Transverse colon (tissue), 4 donors: ENCODE measurements around the gene KRT33A. TPM values are rescaled to one million over a fixed set of nuclear protein-coding genes. Genes with fewer than 3 reads are reported as not detected.

Experiments
- DNase-seq: peaks from one replicate; pipeline ENCODE4 v3.0.0-alpha.2; 2019
- H3K27ac ChIP-seq, 4 donors: fragments of 200-600 bp; sonication (generic); 2 replicates each; pipeline ENCODE4 v1.5.1; 2016 to 2018; ENCODE audit warnings: inconsistent platforms in 4 of 4
- H3K27me3 ChIP-seq: fragments of 200-600 bp; sonication (generic); 2 replicates; pipeline ENCODE4 v1.5.1; 2017; ENCODE audit warnings: inconsistent platforms
- H3K36me3 ChIP-seq, 4 donors: fragments of 200-600 bp; sonication (generic); 2 replicates each; pipeline ENCODE4 v1.5.1; 2017 to 2019; ENCODE audit warnings: inconsistent platforms in 4 of 4
- H3K4me1 ChIP-seq, 4 donors: fragments of 200-600 bp; sonication (generic); 2 replicates each; pipeline ENCODE4 v1.5.1; 2017 to 2020; ENCODE audit warnings: inconsistent platforms in 4 of 4
- H3K4me3 ChIP-seq, 4 donors: fragments of 200-600 bp; sonication (generic); 1 replicate in 1 of 4; 2 replicates in 3 of 4; pipeline versions ENCODE4 v1.5.1 to v1.6.1; 2017 to 2019; ENCODE audit warnings: inconsistent platforms in 4 of 4
- H3K9me3 ChIP-seq, 2 donors: fragments of 200-600 bp; sonication (generic); 2 replicates each; pipeline ENCODE4 v1.5.1; 2017 to 2019; ENCODE audit warnings: inconsistent platforms in 2 of 2
- EP300 ChIP-seq: sonication (generic); formaldehyde crosslinking; IDR thresholded peaks from one replicate; pipeline ENCODE4 v1.6.1; 2017; ENCODE audit warnings: antibody characterized with exemption, low read depth
- POLR2A ChIP-seq: fragments of 450-650 bp; IDR thresholded peaks from one replicate; pipeline ENCODE4 v1.6.1; 2016; ENCODE audit warnings: antibody characterized with exemption, mild to moderate bottlenecking, moderate library complexity
- POLR2AphosphoS5 ChIP-seq, 3 donors: sonication (generic); formaldehyde crosslinking; IDR thresholded peaks; one replicate each; pipeline ENCODE4 v1.6.1; 2016; ENCODE audit warnings: antibody characterized with exemption in 3 of 3
- WGBS, 2 donors: methylation state at CpG; one replicate each; pipeline ENCODE4 v1.1.5; 2018; ENCODE audit warnings: low coverage in 1 of 2; 5-methylcytosine and 5-hydroxymethylcytosine counted together
- in situ Hi-C, 4 donors: fragments of 200-750 bp; cut with MboI; loops; one replicate each; pipeline versions ENCODE4 v1.15.0 to v1.15.1; 2017; ENCODE audit warnings: low sequenced_read_pairs in 3 of 4, low pct_ligation_motif_present in 1 of 4, low pct_unique_long_range_greater_than_20kb in 1 of 4
- intact Hi-C: fragments of 100-400 bp; cut with DNase I; formaldehyde crosslinking; loops from one replicate; pipeline ENCODE4 v1.15.1; 2023; ENCODE audit warnings: low total_unique reads
- total RNA-seq, 4 donors: library from RNA; depleted of rRNA; stranded (reverse); fragments of >200 nt; gene quantifications; one replicate each; pipeline ENCODE4 v1.1.0, GENCODE V29; 2016
- TF ChIP-seq, protein P1 (sequence below), 5 experiments: fragments of 200-600 bp in 3 of 5; fragments of 450-650 bp in 2 of 5; sonication (generic) in 3 of 5; IDR thresholded peaks; 1 replicate in 2 of 5; 2 replicates in 3 of 5; pipeline ENCODE4 v1.5.1; 2016 to 2017; ENCODE audit warnings: antibody characterized with exemption in 5 of 5, inconsistent platforms in 3 of 5, mild to moderate bottlenecking in 2 of 5, moderate library complexity in 1 of 5

Gene KRT33A
- total RNA-seq, 4 donors from 2014 or later = not detected

DNA sequence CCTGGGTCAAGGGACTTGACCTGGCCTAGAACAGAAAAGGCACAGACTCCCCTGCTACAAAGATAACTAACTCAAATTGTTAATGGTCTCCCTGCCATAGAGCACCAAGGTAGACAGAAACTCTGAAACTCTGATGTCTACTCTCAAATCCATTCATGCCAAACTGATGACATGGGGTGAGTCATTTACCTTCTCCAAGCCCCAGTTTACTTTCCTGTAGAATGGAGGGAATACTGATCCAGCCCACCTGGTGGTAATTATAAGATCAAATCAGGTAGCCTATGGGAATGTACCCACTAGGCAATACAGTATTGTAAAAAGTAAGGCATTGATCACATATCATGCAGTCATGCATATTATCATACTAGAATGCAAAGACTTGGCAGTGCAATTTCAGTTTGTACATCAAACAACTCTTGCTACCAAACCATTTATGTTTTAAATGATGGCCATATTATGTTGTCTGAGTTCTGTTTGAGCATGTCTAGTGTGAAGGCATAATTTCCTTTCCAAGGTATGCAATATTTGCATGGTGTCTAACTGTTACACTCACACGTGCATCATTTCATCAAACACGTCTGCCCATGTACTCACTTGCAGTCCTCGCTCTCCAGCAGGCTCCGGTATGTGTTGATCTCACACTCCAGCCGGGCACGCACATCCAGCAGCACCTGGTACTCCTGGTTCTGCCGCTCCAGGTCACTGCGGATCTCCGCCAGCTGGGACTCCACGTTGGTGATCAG lies 43.8 kb upstream of the KRT33A start:
- in situ Hi-C loops (no loop called here), intact Hi-C loops (no loop called here)
- peaks cover 19% of the 10 kb centered on the region for H3K27me3 ChIP-seq
- DNase-seq = no peak
- whole genome bisulfite sequencing, 2 donors = 80 to 93% methylated on average over 1 to 10 of the region's 10 CpGs
- H3K4me3 ChIP-seq = no peak overlapping the region
- H3K9me3 ChIP-seq = no peaks in the 10 kb centered on the region
- H3K4me1 ChIP-seq = no peaks in the 10 kb centered on the region
- TF ChIP-seq, protein P1, sequence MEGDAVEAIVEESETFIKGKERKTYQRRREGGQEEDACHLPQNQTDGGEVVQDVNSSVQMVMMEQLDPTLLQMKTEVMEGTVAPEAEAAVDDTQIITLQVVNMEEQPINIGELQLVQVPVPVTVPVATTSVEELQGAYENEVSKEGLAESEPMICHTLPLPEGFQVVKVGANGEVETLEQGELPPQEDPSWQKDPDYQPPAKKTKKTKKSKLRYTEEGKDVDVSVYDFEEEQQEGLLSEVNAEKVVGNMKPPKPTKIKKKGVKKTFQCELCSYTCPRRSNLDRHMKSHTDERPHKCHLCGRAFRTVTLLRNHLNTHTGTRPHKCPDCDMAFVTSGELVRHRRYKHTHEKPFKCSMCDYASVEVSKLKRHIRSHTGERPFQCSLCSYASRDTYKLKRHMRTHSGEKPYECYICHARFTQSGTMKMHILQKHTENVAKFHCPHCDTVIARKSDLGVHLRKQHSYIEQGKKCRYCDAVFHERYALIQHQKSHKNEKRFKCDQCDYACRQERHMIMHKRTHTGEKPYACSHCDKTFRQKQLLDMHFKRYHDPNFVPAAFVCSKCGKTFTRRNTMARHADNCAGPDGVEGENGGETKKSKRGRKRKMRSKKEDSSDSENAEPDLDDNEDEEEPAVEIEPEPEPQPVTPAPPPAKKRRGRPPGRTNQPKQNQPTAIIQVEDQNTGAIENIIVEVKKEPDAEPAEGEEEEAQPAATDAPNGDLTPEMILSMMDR (IDR thresholded peaks at IDR 0.05) = no peak
- no peak for TF ChIP-seq POLR2A
- no peak for TF ChIP-seq EP300
- no peak for TF ChIP-seq POLR2AphosphoS5 (IDR thresholded peaks at IDR 0.05)
- no peak overlapping the region for H3K27ac ChIP-seq
- H3K36me3 ChIP-seq = no peaks in the 10 kb centered on the region

DNA sequence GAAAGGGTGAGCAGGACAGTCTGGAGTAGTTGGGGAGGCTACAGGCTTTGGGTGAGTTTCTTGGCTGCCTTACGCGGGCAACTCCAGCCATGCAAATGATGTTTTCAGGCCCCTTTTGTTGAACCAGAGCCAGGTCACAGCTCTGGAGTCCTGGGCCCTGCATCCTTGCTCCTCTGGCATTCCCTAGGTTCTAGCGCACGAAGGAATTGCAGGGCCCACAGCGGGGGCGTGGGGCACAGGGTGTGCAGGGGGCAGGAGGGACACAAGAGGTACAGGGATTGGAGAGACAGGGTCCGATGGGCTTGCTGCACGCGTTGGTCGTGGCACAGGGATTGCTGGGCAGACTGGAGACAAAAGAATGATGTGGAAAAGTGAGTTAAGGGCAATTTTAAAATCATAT lies 43.2 kb upstream of the KRT33A start:
- Histone ChIP-seq H3K36me3 (no peaks in the 10 kb centered on the region), H3K4me3 (no peak overlapping the region), H3K4me1 (no peaks in the 10 kb centered on the region), H3K9me3 (no peaks in the 10 kb centered on the region), H3K27ac (no peak overlapping the region), H3K27me3 (peaks cover 19% of the 10 kb centered on the region)
- DNase-seq = no peak
- intact Hi-C loops (no loop called here), in situ Hi-C loops (no loop called here)
- no peak for TF ChIP-seq POLR2A
- TF ChIP-seq EP300 = no peak
- TF ChIP-seq POLR2AphosphoS5 (IDR thresholded peaks at IDR 0.05) = no peak
- TF ChIP-seq, protein P1 (IDR thresholded peaks at IDR 0.05) = no peak
- 86 to 91% methylated on average over 10 of the region's 10 CpGs for WGBS, 2 donors

DNA sequence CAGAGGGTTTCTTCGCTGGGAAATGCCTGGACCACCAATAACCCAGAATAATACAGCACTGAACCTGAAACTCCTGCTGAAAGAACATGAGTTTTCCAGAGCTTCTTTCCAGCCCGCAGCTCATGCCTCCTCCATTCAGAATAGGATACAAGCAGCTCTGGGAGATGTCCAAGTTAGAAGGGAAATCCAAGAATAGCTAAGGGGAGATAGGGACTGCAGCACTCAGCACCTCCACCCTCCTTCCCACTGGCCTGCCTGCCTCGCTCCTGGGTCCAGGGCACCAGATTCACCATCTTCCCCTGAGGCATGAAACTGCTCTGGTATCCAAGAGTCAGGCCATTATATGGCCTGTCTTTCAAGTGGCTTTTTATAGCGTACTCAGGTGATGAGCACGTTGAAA lies 42.7 kb upstream of the KRT33A start:
- Histone ChIP-seq H3K4me3 (no peak overlapping the region), H3K27ac (no peak overlapping the region), H3K9me3 (no peaks in the 10 kb centered on the region), H3K36me3 (no peaks in the 10 kb centered on the region), H3K4me1 (no peaks in the 10 kb centered on the region), H3K27me3 (peaks cover 19% of the 10 kb centered on the region)
- in situ Hi-C loops = no loop called here
- DNase-seq = no peak
- intact Hi-C loops = no loop called here
- TF ChIP-seq POLR2A (no peak), POLR2AphosphoS5 (IDR thresholded peaks at IDR 0.05) (no peak), EP300 (no peak)
- TF ChIP-seq, protein P1 (IDR thresholded peaks at IDR 0.05) = no peak
- 65 to 76% methylated on average over 3 to 5 of the region's 5 CpGs for WGBS, 2 donors

DNA sequence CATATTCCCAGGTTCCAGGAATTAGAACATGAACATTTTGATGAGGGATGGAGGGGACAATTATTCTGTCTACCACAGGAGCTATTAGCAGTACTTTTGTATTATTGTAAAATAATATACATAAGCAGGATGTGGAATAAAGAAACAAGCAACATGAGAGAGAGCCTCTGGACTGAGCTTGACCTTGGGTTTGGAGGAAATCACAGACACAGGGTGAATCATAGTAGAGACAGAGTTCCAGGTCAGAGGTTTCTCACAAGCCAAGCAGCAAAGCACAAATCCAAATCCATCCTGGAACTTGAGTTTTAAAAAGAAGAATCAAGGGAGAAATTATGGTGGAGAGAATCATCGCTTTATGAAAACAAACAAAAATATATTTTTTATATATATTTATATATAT lies 41.6 kb upstream of the KRT33A start:
- DNase-seq = no peak
- no peaks in the 10 kb centered on the region for H3K36me3 ChIP-seq
- intact Hi-C loops (no loop called here), in situ Hi-C loops (no loop called here)
- no peak overlapping the region for H3K4me3 ChIP-seq
- H3K9me3 ChIP-seq = no peaks in the 10 kb centered on the region
- no peaks in the 10 kb centered on the region for H3K4me1 ChIP-seq
- H3K27me3 ChIP-seq = peaks cover 29% of the 10 kb centered on the region
- WGBS, 2 donors = 83 to 100% methylated on average over 1 of the region's 1 CpG
- TF ChIP-seq EP300 = no peak
- no peak overlapping the region for H3K27ac ChIP-seq

DNA sequence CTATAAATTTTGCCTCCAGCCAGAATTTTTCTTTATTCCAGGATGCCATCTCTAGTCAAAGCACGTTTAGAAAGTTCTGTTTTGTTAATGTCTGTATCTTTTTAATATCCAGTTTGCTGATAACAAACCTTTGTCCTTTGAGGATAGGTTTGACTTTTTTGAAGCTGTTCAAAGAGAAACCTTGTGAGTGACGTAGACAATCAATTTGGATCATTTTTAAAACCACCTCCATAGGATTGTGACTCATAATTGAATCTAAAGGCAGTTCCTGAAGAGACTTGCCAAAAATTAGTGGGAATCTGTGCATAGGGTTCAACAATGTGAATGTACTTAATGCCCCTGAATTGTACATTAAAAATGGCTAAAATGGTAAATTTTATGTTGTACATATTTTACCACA lies 40.9 kb upstream of the KRT33A start:
- peaks cover 29% of the 10 kb centered on the region for H3K27me3 ChIP-seq
- WGBS, 2 donors = 43 to 53% methylated on average over 2 of the region's 2 CpGs
- H3K4me1 ChIP-seq = no peaks in the 10 kb centered on the region
- no peak overlapping the region for H3K27ac ChIP-seq
- TF ChIP-seq POLR2AphosphoS5 (IDR thresholded peaks at IDR 0.05) = no peak
- no peak for TF ChIP-seq EP300
- no peak for TF ChIP-seq POLR2A
- TF ChIP-seq, protein P1 (IDR thresholded peaks at IDR 0.05) = no peak
- in situ Hi-C loops = no loop called here
- no peaks in the 10 kb centered on the region for H3K36me3 ChIP-seq
- peaks cover 5% of the 10 kb centered on the region in 2 donors for H3K9me3 ChIP-seq
- no peak overlapping the region for H3K4me3 ChIP-seq
- no peak for DNase-seq
- intact Hi-C loops = no loop called here
